Inflammatory macrophage (primary cell): Measurements from ENCODE around the gene RPL29.

Source experiments
- DNase-seq, 2 donors: peaks; one replicate each; pipeline ENCODE4 v3.0.0-alpha.2; 2020 to 2022

The RPL29 gene

GRCh38 chr3:51944451-51945021 is 51.2 kb downstream of the RPL29 start:
- no peak for DNase-seq
